AG10803 (cell line): ENCODE results near the gene ARHGAP10.

Source experiments
- DNase-seq: peaks from one replicate; pipeline ENCODE4 v3.0.0; 2010; ENCODE audit warnings: low read depth
- H3K4me3 ChIP-seq: 2 replicates; pipeline ENCODE4 v1.5.1; 2011; ENCODE audit warnings: mild to moderate bottlenecking, low read length, control low read depth
- TF ChIP-seq, protein P1 (sequence below): conservative IDR thresholded peaks from 2 replicates; pipeline ENCODE4 v1.5.1; 2011; ENCODE audit warnings: mild to moderate bottlenecking, low read length, control low read depth, inconsistent platforms

The ARHGAP10 gene

DNA sequence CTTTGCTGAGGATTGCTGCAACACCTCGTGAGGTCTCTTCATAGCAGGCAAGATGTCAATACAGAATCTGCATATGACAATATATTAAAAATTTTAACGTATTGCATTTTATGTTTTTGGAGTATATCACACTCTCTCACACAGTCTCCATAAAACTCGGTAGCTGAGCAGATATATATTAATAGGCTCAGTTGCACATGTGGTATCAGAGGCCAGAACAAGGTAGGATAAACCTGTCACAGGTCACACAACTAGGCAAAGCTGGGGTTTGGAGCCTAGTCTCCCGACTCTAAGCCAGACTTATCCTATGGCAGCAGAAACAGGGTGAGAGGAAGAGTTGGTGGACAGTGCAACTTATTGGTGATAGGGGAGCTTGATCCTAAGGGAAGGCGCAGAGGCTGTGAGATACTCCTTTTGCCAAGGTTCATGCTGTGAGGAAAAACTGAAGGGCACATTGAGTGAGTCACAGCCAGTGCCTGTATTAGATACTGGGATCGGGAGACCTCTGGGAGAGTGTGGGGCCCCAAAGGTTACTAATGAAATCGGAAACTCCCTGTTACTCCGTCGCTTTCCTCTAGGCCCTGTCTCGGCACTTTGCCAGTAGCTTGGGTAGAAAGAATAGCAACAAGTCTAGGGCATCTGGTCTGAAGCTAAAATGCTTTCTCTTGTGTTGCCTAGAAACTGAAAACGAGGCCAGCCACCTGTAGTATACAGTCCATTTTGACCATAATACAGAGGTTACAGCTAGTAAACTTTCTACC lies 195.7 kb downstream of the ARHGAP10 start:
- TF ChIP-seq, protein P1, sequence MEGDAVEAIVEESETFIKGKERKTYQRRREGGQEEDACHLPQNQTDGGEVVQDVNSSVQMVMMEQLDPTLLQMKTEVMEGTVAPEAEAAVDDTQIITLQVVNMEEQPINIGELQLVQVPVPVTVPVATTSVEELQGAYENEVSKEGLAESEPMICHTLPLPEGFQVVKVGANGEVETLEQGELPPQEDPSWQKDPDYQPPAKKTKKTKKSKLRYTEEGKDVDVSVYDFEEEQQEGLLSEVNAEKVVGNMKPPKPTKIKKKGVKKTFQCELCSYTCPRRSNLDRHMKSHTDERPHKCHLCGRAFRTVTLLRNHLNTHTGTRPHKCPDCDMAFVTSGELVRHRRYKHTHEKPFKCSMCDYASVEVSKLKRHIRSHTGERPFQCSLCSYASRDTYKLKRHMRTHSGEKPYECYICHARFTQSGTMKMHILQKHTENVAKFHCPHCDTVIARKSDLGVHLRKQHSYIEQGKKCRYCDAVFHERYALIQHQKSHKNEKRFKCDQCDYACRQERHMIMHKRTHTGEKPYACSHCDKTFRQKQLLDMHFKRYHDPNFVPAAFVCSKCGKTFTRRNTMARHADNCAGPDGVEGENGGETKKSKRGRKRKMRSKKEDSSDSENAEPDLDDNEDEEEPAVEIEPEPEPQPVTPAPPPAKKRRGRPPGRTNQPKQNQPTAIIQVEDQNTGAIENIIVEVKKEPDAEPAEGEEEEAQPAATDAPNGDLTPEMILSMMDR, result no peak
- DNase-seq, result no peak
- H3K4me3 ChIP-seq, result no peak overlapping the region

GRCh38 chr4:147928400-147928799 lies 196.5 kb downstream of the ARHGAP10 start:
- DNase-seq, result no peak
- H3K4me3 ChIP-seq, result no peak overlapping the region
- TF ChIP-seq, protein P1, result no peak

DNA sequence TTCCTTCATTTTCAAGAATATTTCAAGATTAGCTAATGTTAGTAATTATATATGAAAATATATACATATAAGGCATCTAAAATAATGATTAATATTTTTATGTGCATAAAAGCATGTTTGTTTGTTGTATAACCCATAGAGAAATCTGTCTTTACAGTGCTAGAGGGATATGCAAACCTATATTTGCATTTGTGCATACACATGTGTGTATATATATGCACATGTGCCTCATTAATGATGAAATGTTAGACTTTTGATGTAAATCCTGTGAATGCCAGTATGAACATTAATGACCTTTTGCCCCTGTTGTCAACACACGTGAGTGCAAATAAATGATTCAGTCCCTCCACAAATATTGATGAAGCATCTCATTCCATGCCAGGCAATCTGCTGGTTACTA lies 197.9 kb downstream of the ARHGAP10 start:
- DNase-seq, result no peak

DNA sequence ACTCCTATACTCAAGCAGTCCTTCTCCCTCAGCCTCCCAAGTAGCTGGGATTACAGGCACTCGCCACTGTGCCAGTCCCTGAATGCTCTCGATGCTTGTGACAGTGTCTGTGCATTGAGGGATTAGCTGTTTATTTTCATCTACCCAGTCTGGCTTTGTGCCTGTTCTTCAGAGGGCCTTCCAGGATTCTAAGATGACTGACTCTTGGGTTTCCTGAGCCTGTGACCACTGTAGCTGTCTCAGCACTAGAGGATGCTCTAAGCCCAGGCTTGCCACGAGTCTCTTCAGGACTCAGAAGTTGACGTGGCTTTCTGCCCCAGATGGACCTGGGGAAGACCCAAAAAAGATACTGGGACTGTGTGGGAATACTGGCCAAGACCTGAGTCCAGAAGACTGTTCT lies 201.4 kb downstream of the ARHGAP10 start:
- TF ChIP-seq, protein P1, result 0 out of 2 replicates have a peak, but pooled peaks have one; percentile 19
- H3K4me3 ChIP-seq, result no peak overlapping the region
- no peak for DNase-seq

More for the DNA sequence above, 197.9 kb downstream of the ARHGAP10 start:
- TF ChIP-seq, protein P1, result no peak
- H3K4me3 ChIP-seq, result no peak overlapping the region

DNA sequence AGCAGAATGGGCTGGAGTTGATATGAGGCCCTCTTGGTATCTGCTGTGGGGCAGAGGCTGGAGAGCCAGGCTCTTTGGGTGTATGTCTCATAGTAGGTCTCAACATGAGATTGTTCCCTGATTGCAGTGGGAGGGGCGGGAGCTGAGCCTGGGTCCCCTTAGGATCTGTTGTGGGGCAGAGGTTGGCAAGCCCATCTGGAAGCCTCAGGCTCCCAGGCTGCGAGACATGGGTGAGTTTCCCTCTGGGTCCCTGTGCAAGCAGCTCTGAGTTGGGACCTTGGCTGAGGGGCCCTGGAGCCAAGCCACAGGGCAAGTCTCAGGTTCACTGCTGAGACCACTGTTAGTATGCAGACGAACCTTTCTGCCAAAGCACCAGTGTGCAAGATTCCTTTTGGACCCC lies 201.9 kb downstream of the ARHGAP10 start:
- no peak overlapping the region for H3K4me3 ChIP-seq
- DNase-seq, result no peak
- TF ChIP-seq, protein P1, result no peak

- no peak overlapping the region for H3K4me3 ChIP-seq
- no peak for DNase-seq
- TF ChIP-seq, protein P1, result no peak
Measured at GRCh38 chr4:147938496-147938895, 206.6 kb downstream of the ARHGAP10 start.

GRCh38 chr4:147940171-147940570 lies 208.3 kb downstream of the ARHGAP10 start:
- TF ChIP-seq, protein P1, result no peak
- no peak for DNase-seq
- no peak overlapping the region for H3K4me3 ChIP-seq
